ENCODE measurements around the gene AHCTF1.
"Not testable (repeated sequence)": the region's sequence is repeated elsewhere in the genome, so short reads cannot be mapped to it uniquely, and the experiment has no call there.

AHCTF1 gene

GRCh38 chr1:246921481-246921880 is 10.3 kb downstream of the AHCTF1 start:
- Histone ChIP-seq H3K9ac (ENCODE audit: low read length) (no peak overlapping the region), H3K4me1 (ENCODE audit: low read length) (no peaks in the 10 kb centered on the region), H3K27me3 (ENCODE audit: low read depth, low read length) (no peaks in the 10 kb centered on the region), H3K27ac (ENCODE audit: low read length) (no peak overlapping the region), H3K36me3 (replicated peaks; ENCODE audit: low read depth, low read length) (peaks cover 54% of the 10 kb centered on the region), H3K79me2 (ENCODE audit: low read length) (peaks cover 99% of the 10 kb centered on the region), H3K4me2 (ENCODE audit: low read length) (no peak overlapping the region), H2AFZ (ENCODE audit: low read depth, low read length) (no peak overlapping the region), H3K9me3 (ENCODE audit: insufficient read depth, low read length) (no peaks in the 10 kb centered on the region), H3K4me3 (ENCODE audit: low read length) (no peak overlapping the region), H4K20me1 (ENCODE audit: insufficient read depth, low read length) (peaks cover 74% of the 10 kb centered on the region)
- TF ChIP-seq EZH2phosphoT487 (IDR thresholded peaks at IDR 0.05; ENCODE audit: low read depth): no peak
- TF ChIP-seq CTCF (IDR thresholded peaks at IDR 0.05; ENCODE audit: low read depth, low read length): no peak

GRCh38 chr1:246919902-246920301 is 11.8 kb downstream of the AHCTF1 start:
- no peaks in the 10 kb centered on the region for H3K4me1 ChIP-seq (ENCODE audit: low read length)
- peaks cover 50% of the 10 kb centered on the region for H3K36me3 ChIP-seq (replicated peaks; ENCODE audit: low read depth, low read length)
- peaks cover 63% of the 10 kb centered on the region for H4K20me1 ChIP-seq (ENCODE audit: insufficient read depth, low read length)
- no peak overlapping the region for H3K4me2 ChIP-seq (ENCODE audit: low read length)
- no peaks in the 10 kb centered on the region for H3K27me3 ChIP-seq (ENCODE audit: low read depth, low read length)
- H3K79me2 ChIP-seq (ENCODE audit: low read length): peaks cover 94% of the 10 kb centered on the region
- no peak for TF ChIP-seq EZH2phosphoT487 (IDR thresholded peaks at IDR 0.05; ENCODE audit: low read depth)
- TF ChIP-seq CTCF (IDR thresholded peaks at IDR 0.05; ENCODE audit: low read depth, low read length): no peak
- H3K27ac ChIP-seq (ENCODE audit: low read length): no peak overlapping the region
- no peak overlapping the region for H3K4me3 ChIP-seq (ENCODE audit: low read length)
- H2AFZ ChIP-seq (ENCODE audit: low read depth, low read length): no peak overlapping the region
- no peaks in the 10 kb centered on the region for H3K9me3 ChIP-seq (ENCODE audit: insufficient read depth, low read length)
- H3K9ac ChIP-seq (ENCODE audit: low read length): no peak overlapping the region

- not testable (repeated sequence) for H3K27me3 ChIP-seq (ENCODE audit: low read depth, low read length); H3K4me1 ChIP-seq (ENCODE audit: low read length); H3K9ac ChIP-seq (ENCODE audit: low read length); H3K27ac ChIP-seq (ENCODE audit: low read length); H2AFZ ChIP-seq (ENCODE audit: low read depth, low read length); H3K4me2 ChIP-seq (ENCODE audit: low read length); H3K9me3 ChIP-seq (ENCODE audit: insufficient read depth, low read length); H3K4me3 ChIP-seq (ENCODE audit: low read length)
- Histone ChIP-seq H4K20me1 (ENCODE audit: insufficient read depth, low read length) (peaks cover 40% of the 10 kb centered on the region), H3K36me3 (replicated peaks; ENCODE audit: low read depth, low read length) (peaks cover 54% of the 10 kb centered on the region), H3K79me2 (ENCODE audit: low read length) (peaks cover 61% of the 10 kb centered on the region)
Measured at GRCh38 chr1:246916026-246916923, 15.5 kb downstream of the AHCTF1 start.

DNA sequence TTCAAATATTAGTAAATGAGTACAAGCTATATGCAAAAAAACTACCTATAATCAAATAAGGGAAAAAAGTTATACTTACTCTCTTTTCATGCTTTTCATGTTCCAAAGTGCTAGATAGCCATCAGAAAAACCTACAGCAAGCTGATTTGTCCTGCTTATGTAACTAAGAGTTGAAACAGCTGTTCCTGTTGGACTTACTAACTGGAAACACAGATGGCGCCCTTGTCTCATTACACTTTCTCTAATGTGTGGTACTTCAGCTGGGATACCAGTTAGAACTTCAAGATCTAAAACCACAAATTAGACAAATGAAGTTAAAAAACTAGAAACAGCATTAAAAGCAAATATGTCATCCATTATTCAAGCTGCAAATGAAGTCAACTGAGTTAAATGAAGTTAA is 24.3 kb downstream of the AHCTF1 start:
- H3K36me3 ChIP-seq (replicated peaks; ENCODE audit: low read depth, low read length): peaks cover 58% of the 10 kb centered on the region
- H3K4me2 ChIP-seq (ENCODE audit: low read length): no peak overlapping the region
- no peaks in the 10 kb centered on the region for H4K20me1 ChIP-seq (ENCODE audit: insufficient read depth, low read length)

More for the DNA sequence above, 24.3 kb downstream of the AHCTF1 start:
- no peaks in the 10 kb centered on the region for H3K4me1 ChIP-seq (ENCODE audit: low read length)
- no peaks in the 10 kb centered on the region for H3K27me3 ChIP-seq (ENCODE audit: low read depth, low read length)
- peak; percentile 64 for TF ChIP-seq CTCF (IDR thresholded peaks at IDR 0.05; ENCODE audit: low read depth, low read length)
- no peak for TF ChIP-seq EZH2phosphoT487 (IDR thresholded peaks at IDR 0.05; ENCODE audit: low read depth)
- H3K27ac ChIP-seq (ENCODE audit: low read length): no peak overlapping the region
- peaks cover 45% of the 10 kb centered on the region for H3K79me2 ChIP-seq (ENCODE audit: low read length)
- H3K9ac ChIP-seq (ENCODE audit: low read length): no peak overlapping the region
- no peak overlapping the region for H2AFZ ChIP-seq (ENCODE audit: low read depth, low read length)
- no peak overlapping the region for H3K4me3 ChIP-seq (ENCODE audit: low read length)
- no peaks in the 10 kb centered on the region for H3K9me3 ChIP-seq (ENCODE audit: insufficient read depth, low read length)

Measured in OCI-LY3 (cell line).